ENCODE data around the gene CACNA1B. TPM values are rescaled to one million over a fixed set of nuclear protein-coding genes. Genes with fewer than 3 reads are reported as not detected.

The CACNA1B gene
- total RNA-seq, 1 experiment from 2014 or later, result 1.7 TPM

DNA sequence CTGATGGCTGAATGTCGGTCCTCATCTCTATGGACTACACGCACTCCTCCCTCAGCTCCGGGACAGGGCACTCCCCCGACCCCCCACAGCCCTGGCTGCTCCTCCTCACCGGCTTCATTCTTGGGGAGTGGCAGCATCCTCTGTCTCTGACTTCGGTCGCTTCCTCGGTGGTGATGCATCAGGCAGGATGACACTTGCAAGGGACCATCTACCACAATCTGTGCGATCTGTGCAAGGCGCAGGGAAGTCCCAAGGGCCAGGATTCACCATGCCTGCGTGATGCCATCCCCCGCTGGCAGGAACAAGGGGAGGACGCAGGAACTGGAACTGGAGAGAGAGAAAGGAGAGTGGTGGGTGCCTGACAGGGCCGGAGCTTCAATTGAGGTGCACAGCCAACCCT lies 2.2 kb upstream of the CACNA1B start:
- Histone ChIP-seq H3K27me3 (ENCODE audit: insufficient read depth, low read length) (peaks cover 9% of the 10 kb centered on the region; the same call in 1 of the 2 replicates), H3K36me3 (ENCODE audit: control insufficient read depth in 1 of 2, insufficient read depth in 2 of 2, low read length in 2 of 2) (no peaks in the 10 kb centered on the region), H3K79me2 (ENCODE audit: insufficient read depth, low read length) (no peaks in the 10 kb centered on the region), H3K4me1 (ENCODE audit: control insufficient read depth in 1 of 2, insufficient read depth in 2 of 2, low read length in 2 of 2) (peaks cover 0 to 5% of the 10 kb centered on the region in 2 experiments; a peak in 1 of 4 replicates), H3K27ac (ENCODE audit: low read depth, low read length) (no peak overlapping the region), H2AFZ (ENCODE audit: low read depth, low read length, poor library complexity, severe bottlenecking) (no peak overlapping the region), H3K4me2 (ENCODE audit: low read length) (no peak overlapping the region), H3K9me3 (ENCODE audit: control insufficient read depth in 1 of 2, insufficient read depth in 1 of 2, low read depth in 1 of 2, low read length in 2 of 2) (no peaks in the 10 kb centered on the region), H3K9me2 (ENCODE audit: insufficient read depth) (no peaks in the 10 kb centered on the region), H3K9ac (ENCODE audit: low read length) (no peak overlapping the region), H3K4me3 (replicated peaks in 1 of 2; ENCODE audit: low read depth in 1 of 2, low read length in 2 of 2) (no peak overlapping the region), H4K20me1 (ENCODE audit: insufficient read depth) (no peaks in the 10 kb centered on the region)
- intact Hi-C loops (cut with micrococcal nuclease), result no loop called here
- ATAC-seq (no peak), DNase-seq (ENCODE audit: low read depth, low spot score) (no peak)
- BruUV-seq (replicated peaks), result no TSS peak
- ChIA-PET CTCF (no interaction called here), POLR2A (no interaction called here), RAD21 (ENCODE audit: low non-redundant PET in 1 of 2, low total read pairs in 2 of 2, uncharacterized antibody in 2 of 2, unreplicated experiment in 2 of 2) (no interaction called here)
- TF ChIP-seq SIN3A (IDR thresholded peaks at IDR 0.05; ENCODE audit: low read depth) (no peak), CEBPB (IDR thresholded peaks at IDR 0.05; ENCODE audit: low read depth) (no peak), ZNF274 (IDR thresholded peaks at IDR 0.05; ENCODE audit: low read depth, low read length) (no peak), SRF (IDR thresholded peaks at IDR 0.05; ENCODE audit: low read depth) (no peak)

DNA sequence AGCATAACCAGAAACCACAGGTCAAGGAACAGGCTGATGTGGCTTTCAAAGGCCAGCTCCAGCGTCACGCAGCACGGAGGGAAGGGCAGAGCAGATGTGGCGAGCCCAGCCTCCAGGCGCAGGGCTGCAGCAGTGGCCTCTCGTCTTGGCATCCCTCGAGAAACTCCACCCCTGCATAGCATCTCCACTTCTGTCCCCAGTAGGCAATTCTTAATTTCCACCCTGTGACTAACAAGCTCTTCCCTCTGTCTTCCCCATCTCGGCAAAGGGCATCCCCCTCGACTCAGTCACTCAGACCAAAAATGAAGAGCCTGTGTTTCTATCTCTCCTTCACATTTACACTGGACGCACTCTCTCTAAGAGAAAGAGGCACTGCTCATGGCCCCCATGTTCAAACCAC lies 1.7 kb upstream of the CACNA1B start:
- POLR2A ChIA-PET, result no interaction called here
- Histone ChIP-seq H3K9me3 (ENCODE audit: control insufficient read depth in 1 of 2, insufficient read depth in 1 of 2, low read depth in 1 of 2, low read length in 2 of 2) (no peaks in the 10 kb centered on the region), H4K20me1 (ENCODE audit: insufficient read depth) (no peaks in the 10 kb centered on the region), H3K9ac (ENCODE audit: low read length) (no peak overlapping the region), H3K27me3 (ENCODE audit: insufficient read depth, low read length) (peaks cover 9% of the 10 kb centered on the region; the same call in 1 of the 2 replicates), H3K4me1 (ENCODE audit: control insufficient read depth in 1 of 2, insufficient read depth in 2 of 2, low read length in 2 of 2) (peaks cover 0 to 6% of the 10 kb centered on the region in 2 experiments; a peak in 1 of 4 replicates), H3K79me2 (ENCODE audit: insufficient read depth, low read length) (no peaks in the 10 kb centered on the region), H3K4me2 (ENCODE audit: low read length) (no peak overlapping the region), H3K36me3 (ENCODE audit: control insufficient read depth in 1 of 2, insufficient read depth in 2 of 2, low read length in 2 of 2) (no peaks in the 10 kb centered on the region), H2AFZ (ENCODE audit: low read depth, low read length, poor library complexity, severe bottlenecking) (no peak overlapping the region), H3K9me2 (ENCODE audit: insufficient read depth) (no peaks in the 10 kb centered on the region), H3K27ac (ENCODE audit: low read depth, low read length) (no peak overlapping the region), H3K4me3 (replicated peaks in 1 of 2; ENCODE audit: low read depth in 1 of 2, low read length in 2 of 2) (no peak overlapping the region)
- BruUV-seq (replicated peaks), result no TSS peak
- ATAC-seq (no peak), DNase-seq (ENCODE audit: low read depth, low spot score) (no peak)
- no peak for TF ChIP-seq POLR2AphosphoS5 (IDR thresholded peaks at IDR 0.05; ENCODE audit: low read depth, low read length)
- TF ChIP-seq EZH2 (IDR thresholded peaks at IDR 0.05), result no peak
- TF ChIP-seq TCF7L2 (IDR thresholded peaks at IDR 0.05; ENCODE audit: borderline replicate concordance, extremely low read depth, insufficient read depth, insufficient read length), result no peak
- TF ChIP-seq SIN3A (IDR thresholded peaks at IDR 0.05; ENCODE audit: low read depth), result no peak
- TF ChIP-seq, protein P1, sequence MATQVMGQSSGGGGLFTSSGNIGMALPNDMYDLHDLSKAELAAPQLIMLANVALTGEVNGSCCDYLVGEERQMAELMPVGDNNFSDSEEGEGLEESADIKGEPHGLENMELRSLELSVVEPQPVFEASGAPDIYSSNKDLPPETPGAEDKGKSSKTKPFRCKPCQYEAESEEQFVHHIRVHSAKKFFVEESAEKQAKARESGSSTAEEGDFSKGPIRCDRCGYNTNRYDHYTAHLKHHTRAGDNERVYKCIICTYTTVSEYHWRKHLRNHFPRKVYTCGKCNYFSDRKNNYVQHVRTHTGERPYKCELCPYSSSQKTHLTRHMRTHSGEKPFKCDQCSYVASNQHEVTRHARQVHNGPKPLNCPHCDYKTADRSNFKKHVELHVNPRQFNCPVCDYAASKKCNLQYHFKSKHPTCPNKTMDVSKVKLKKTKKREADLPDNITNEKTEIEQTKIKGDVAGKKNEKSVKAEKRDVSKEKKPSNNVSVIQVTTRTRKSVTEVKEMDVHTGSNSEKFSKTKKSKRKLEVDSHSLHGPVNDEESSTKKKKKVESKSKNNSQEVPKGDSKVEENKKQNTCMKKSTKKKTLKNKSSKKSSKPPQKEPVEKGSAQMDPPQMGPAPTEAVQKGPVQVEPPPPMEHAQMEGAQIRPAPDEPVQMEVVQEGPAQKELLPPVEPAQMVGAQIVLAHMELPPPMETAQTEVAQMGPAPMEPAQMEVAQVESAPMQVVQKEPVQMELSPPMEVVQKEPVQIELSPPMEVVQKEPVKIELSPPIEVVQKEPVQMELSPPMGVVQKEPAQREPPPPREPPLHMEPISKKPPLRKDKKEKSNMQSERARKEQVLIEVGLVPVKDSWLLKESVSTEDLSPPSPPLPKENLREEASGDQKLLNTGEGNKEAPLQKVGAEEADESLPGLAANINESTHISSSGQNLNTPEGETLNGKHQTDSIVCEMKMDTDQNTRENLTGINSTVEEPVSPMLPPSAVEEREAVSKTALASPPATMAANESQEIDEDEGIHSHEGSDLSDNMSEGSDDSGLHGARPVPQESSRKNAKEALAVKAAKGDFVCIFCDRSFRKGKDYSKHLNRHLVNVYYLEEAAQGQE (IDR thresholded peaks at IDR 0.05; ENCODE audit: low read depth), result no peak
- no peak for TF ChIP-seq JUND (IDR thresholded peaks at IDR 0.05)
- TF ChIP-seq, protein P2, sequence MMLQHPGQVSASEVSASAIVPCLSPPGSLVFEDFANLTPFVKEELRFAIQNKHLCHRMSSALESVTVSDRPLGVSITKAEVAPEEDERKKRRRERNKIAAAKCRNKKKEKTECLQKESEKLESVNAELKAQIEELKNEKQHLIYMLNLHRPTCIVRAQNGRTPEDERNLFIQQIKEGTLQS (IDR thresholded peaks at IDR 0.05), result no peak
- no peak for TF ChIP-seq RAD21 (IDR thresholded peaks at IDR 0.05; ENCODE audit: low read depth)
- no peak for TF ChIP-seq ELF1 (IDR thresholded peaks at IDR 0.05; ENCODE audit: borderline replicate concordance, low read depth)
- TF ChIP-seq CEBPB (IDR thresholded peaks at IDR 0.05; ENCODE audit: low read depth), result no peak
- TF ChIP-seq YY1 (IDR thresholded peaks at IDR 0.05; ENCODE audit: extremely low read depth, insufficient replicate concordance, low read depth, low read length), result no peak
- TF ChIP-seq CBX3 (IDR thresholded peaks at IDR 0.05; ENCODE audit: low read depth), result no peak
- CTCF ChIA-PET, result no interaction called here
- RAD21 ChIA-PET (ENCODE audit: low non-redundant PET in 1 of 2, low total read pairs in 2 of 2, uncharacterized antibody in 2 of 2, unreplicated experiment in 2 of 2), result no interaction called here
- intact Hi-C loops (cut with micrococcal nuclease), result no loop called here
